ENCODE data around the gene PRSS58. TPM values are rescaled to one million over a fixed set of nuclear protein-coding genes. Genes with fewer than 3 reads are reported as not detected.

The PRSS58 gene
- total RNA-seq, 1 donor from 2014 or later = not detected

GRCh38 chr7:142300689-142301088, 42.8 kb upstream of the PRSS58 start:
- no peak for DNase-seq
- ChIA-PET POLR2A (no interaction called here), CTCF (interaction anchor here (0.5 kb wide), 1 partner anchor 654 kb away, joined by 3 read pairs; no protein-coding TSS in a partner anchor)
- H3K4me3 Mint-ChIP-seq = no peak overlapping the region
- H3K27ac Mint-ChIP-seq = no peak overlapping the region
- H3K9me3 Mint-ChIP-seq = no peaks in the 10 kb centered on the region
- ATAC-seq (ENCODE audit: low read depth) = no peak
- H3K4me1 Mint-ChIP-seq = no peaks in the 10 kb centered on the region
- no peaks in the 10 kb centered on the region for H3K36me3 Mint-ChIP-seq (ENCODE audit: low read depth)
- TF ChIP-seq CTCF (IDR thresholded peaks at IDR 0.05) = no peak
- intact Hi-C loops (cut with micrococcal nuclease) = loop anchor here (5.0 kb wide), 2 partner anchors 323 to 648 kb away; no protein-coding TSS in a partner anchor
- H3K27me3 Mint-ChIP-seq = peaks cover 2% of the 10 kb centered on the region

GRCh38 chr7:142299237-142299781, 41.5 kb upstream of the PRSS58 start:
- no peak for DNase-seq
- no peak for ATAC-seq (ENCODE audit: low read depth)
- intact Hi-C loops (cut with micrococcal nuclease) = no loop called here
- no peaks in the 10 kb centered on the region for H3K36me3 Mint-ChIP-seq (ENCODE audit: low read depth)
- H3K9me3 Mint-ChIP-seq = no peaks in the 10 kb centered on the region
- H3K4me3 Mint-ChIP-seq = no peak overlapping the region
- no peaks in the 10 kb centered on the region for H3K4me1 Mint-ChIP-seq
- no peak overlapping the region for H3K27ac Mint-ChIP-seq
- H3K27me3 Mint-ChIP-seq = peaks cover 2% of the 10 kb centered on the region
- ChIA-PET POLR2A (no interaction called here), CTCF (no interaction called here)
- TF ChIP-seq CTCF (IDR thresholded peaks at IDR 0.05) = no peak

- CTCF ChIA-PET = no interaction called here
- no peak for ATAC-seq (ENCODE audit: low read depth)
- no peak overlapping the region for H3K27ac Mint-ChIP-seq
Measured at GRCh38 chr7:142298627-142299026, 40.8 kb upstream of the PRSS58 start.

GRCh38 chr7:142298009-142298408, 40.2 kb upstream of the PRSS58 start:
- intact Hi-C loops (cut with micrococcal nuclease) = no loop called here
- H3K27me3 Mint-ChIP-seq = peaks cover 2% of the 10 kb centered on the region
- H3K27ac Mint-ChIP-seq = no peak overlapping the region
- no peak for TF ChIP-seq CTCF (IDR thresholded peaks at IDR 0.05)
- no peak overlapping the region for H3K4me3 Mint-ChIP-seq
- ChIA-PET POLR2A (no interaction called here), CTCF (no interaction called here)
- DNase-seq = no peak
- H3K4me1 Mint-ChIP-seq = no peaks in the 10 kb centered on the region
- H3K9me3 Mint-ChIP-seq = no peaks in the 10 kb centered on the region
- no peak for ATAC-seq (ENCODE audit: low read depth)
- H3K36me3 Mint-ChIP-seq (ENCODE audit: low read depth) = no peaks in the 10 kb centered on the region

More at GRCh38 chr7:142298627-142299026, 40.8 kb upstream of the PRSS58 start:
- TF ChIP-seq CTCF (IDR thresholded peaks at IDR 0.05) = no peak
- intact Hi-C loops (cut with micrococcal nuclease) = no loop called here
- DNase-seq = no peak
- no peaks in the 10 kb centered on the region for H3K36me3 Mint-ChIP-seq (ENCODE audit: low read depth)
- H3K27me3 Mint-ChIP-seq = peaks cover 2% of the 10 kb centered on the region
- POLR2A ChIA-PET = no interaction called here
- H3K4me3 Mint-ChIP-seq = no peak overlapping the region
- H3K4me1 Mint-ChIP-seq = no peaks in the 10 kb centered on the region
- no peaks in the 10 kb centered on the region for H3K9me3 Mint-ChIP-seq

GRCh38 chr7:142280263-142280662, 22.4 kb upstream of the PRSS58 start:
- H3K27ac Mint-ChIP-seq = no peak overlapping the region
- H3K4me1 Mint-ChIP-seq = no peaks in the 10 kb centered on the region
- DNase-seq = no peak
- ChIA-PET CTCF (no interaction called here), POLR2A (no interaction called here)
- peaks cover 7% of the 10 kb centered on the region for H3K27me3 Mint-ChIP-seq
- ATAC-seq (ENCODE audit: low read depth) = no peak
- H3K9me3 Mint-ChIP-seq = peaks cover 11% of the 10 kb centered on the region
- intact Hi-C loops (cut with micrococcal nuclease) = no loop called here
- no peak for TF ChIP-seq CTCF (IDR thresholded peaks at IDR 0.05)
- H3K36me3 Mint-ChIP-seq (ENCODE audit: low read depth) = no peaks in the 10 kb centered on the region
- H3K4me3 Mint-ChIP-seq = no peak overlapping the region
